Erythroblast (primary cell): Measurements from ENCODE around the gene FTO.

Experiments
- GATA1 ChIP-seq: IDR thresholded peaks from 2 replicates; pipeline ENCODE4 v1.6.1; 2011; ENCODE audit warnings: low read depth, mild to moderate bottlenecking, control low read depth, low read length, moderate library complexity
- POLR2A ChIP-seq: IDR thresholded peaks from 2 replicates; pipeline ENCODE4 v1.6.1; 2011; ENCODE audit warnings: mild to moderate bottlenecking, low read length

DNA sequence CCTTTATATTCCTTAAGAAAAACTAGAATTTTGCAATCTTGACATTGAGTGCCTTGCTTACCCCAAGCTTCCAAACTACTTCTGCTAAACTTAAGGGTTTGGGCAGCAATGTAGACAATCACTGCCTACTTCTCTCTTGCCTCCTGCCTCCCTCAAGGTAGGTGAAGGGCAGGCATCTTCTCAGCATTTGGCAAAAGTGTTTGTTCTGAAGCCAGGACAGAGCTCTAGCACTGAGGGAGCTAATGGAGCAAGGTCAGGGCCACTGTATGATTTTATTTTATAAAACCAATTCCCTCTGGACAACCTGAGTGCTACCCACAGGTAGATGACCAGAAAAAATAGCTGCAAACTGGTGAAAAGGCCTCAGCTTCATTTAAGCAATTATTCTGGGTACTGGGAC is 470.8 kb downstream of the FTO start:
- TF ChIP-seq POLR2A (no peak), GATA1 (no peak)
